Liver (tissue), 9 donors: ENCODE measurements around the gene DVL1. TPM values are rescaled to one million over a fixed set of nuclear protein-coding genes. Genes with fewer than 3 reads are reported as not detected.

Experiments used
- DNase-seq: peaks from one replicate; pipeline ENCODE4 v3.0.0-alpha.2; 2017; ENCODE audit warnings: low spot score
- H3K27ac ChIP-seq, 2 donors: one replicate each; pipeline ENCODE4 v1.7.0; 2013; ENCODE audit warnings: inconsistent platforms in 2 of 2, low read length in 2 of 2, control low read depth in 1 of 2, low read depth in 1 of 2, mild to moderate bottlenecking in 1 of 2
- H3K27me3 ChIP-seq, 4 donors: one replicate each; pipeline versions ENCODE4 v1.6.1 to v1.7.0; 2013; ENCODE audit warnings: low read length in 3 of 4, inconsistent platforms in 1 of 4, mild to moderate bottlenecking in 1 of 4, moderate library complexity in 1 of 4; ENCODE audit not compliant: control insufficient read depth in 4 of 4, insufficient read depth in 4 of 4
- H3K36me3 ChIP-seq, 4 donors: one replicate each; pipeline versions ENCODE4 v1.6.1 to v1.7.0; 2013; ENCODE audit warnings: low read length in 3 of 4, mild to moderate bottlenecking in 3 of 4, low read depth in 1 of 4, moderate library complexity in 1 of 4; ENCODE audit not compliant: control insufficient read depth in 4 of 4, insufficient read depth in 3 of 4
- H3K4me1 ChIP-seq, 4 donors: one replicate each; pipeline versions ENCODE4 v1.6.1 to v1.7.0; 2013; ENCODE audit warnings: low read length in 3 of 4, mild to moderate bottlenecking in 3 of 4, moderate library complexity in 1 of 4; ENCODE audit not compliant: control insufficient read depth in 4 of 4, insufficient read depth in 4 of 4
- H3K4me3 ChIP-seq, 3 donors: one replicate each; pipeline versions ENCODE4 v1.6.1 to v1.7.0; 2013; ENCODE audit warnings: low read length in 3 of 3, control low read depth in 1 of 3, low read depth in 1 of 3, mild to moderate bottlenecking in 1 of 3
- H3K9ac ChIP-seq, 2 donors: one replicate each; pipeline ENCODE4 v1.7.0; 2013; ENCODE audit warnings: low read length in 2 of 2, mild to moderate bottlenecking in 2 of 2, moderate library complexity in 2 of 2, control low read depth in 1 of 2, low read depth in 1 of 2
- H3K9me3 ChIP-seq, 4 donors: one replicate each; pipeline versions ENCODE4 v1.6.1 to v1.7.0; 2013; ENCODE audit warnings: low read length in 3 of 4; ENCODE audit not compliant: control insufficient read depth in 4 of 4
- CTCF ChIP-seq: fragments of 150-350 bp; IDR thresholded peaks from 2 replicates; pipeline ENCODE4 v1.5.1; 2017; ENCODE audit warnings: improper control_type of control experiment, low read depth, low read length; ENCODE audit not compliant: missing input control
- EGR1 ChIP-seq, 2 donors: IDR thresholded peaks; 2 replicates each; pipeline ENCODE4 v1.6.1; 2016 to 2018; ENCODE audit warnings: antibody characterized with exemption in 2 of 2, low read depth in 2 of 2
- FOXA1 ChIP-seq: IDR thresholded peaks from 2 replicates; pipeline ENCODE4 v1.6.1; 2016; ENCODE audit warnings: antibody characterized with exemption
- FOXA2 ChIP-seq: IDR thresholded peaks from 2 replicates; pipeline ENCODE4 v1.6.1; 2016; ENCODE audit warnings: antibody characterized with exemption
- GABPA ChIP-seq, 2 donors: IDR thresholded peaks in 1 of 2; conservative IDR thresholded peaks in 1 of 2; 2 replicates each; pipeline ENCODE4 v1.6.1; 2016; ENCODE audit warnings: antibody characterized with exemption in 2 of 2, mild to moderate bottlenecking in 1 of 2, moderate library complexity in 1 of 2
- HNF4A ChIP-seq, 2 donors: conservative IDR thresholded peaks; 2 replicates each; pipeline ENCODE4 v1.6.1; 2016; ENCODE audit warnings: antibody characterized with exemption in 2 of 2, mild to moderate bottlenecking in 2 of 2
- HNF4G ChIP-seq: IDR thresholded peaks from 2 replicates; pipeline ENCODE4 v1.6.1; 2016; ENCODE audit warnings: antibody characterized with exemption
- JUND ChIP-seq, 2 donors: IDR thresholded peaks; 2 replicates each; pipeline ENCODE4 v1.6.1; 2016; ENCODE audit warnings: antibody characterized with exemption in 2 of 2
- NR2F2 ChIP-seq: IDR thresholded peaks from 2 replicates; pipeline ENCODE4 v1.6.1; 2016; ENCODE audit warnings: antibody characterized with exemption
- REST ChIP-seq: IDR thresholded peaks from 2 replicates; pipeline ENCODE4 v1.6.1; 2016; ENCODE audit warnings: antibody characterized with exemption, mild to moderate bottlenecking
- RXRA ChIP-seq, 2 donors: IDR thresholded peaks; 2 replicates each; pipeline ENCODE4 v1.6.1; 2017 to 2018; ENCODE audit warnings: antibody characterized with exemption in 2 of 2, mild to moderate bottlenecking in 1 of 2
- TAF1 ChIP-seq: conservative IDR thresholded peaks from 2 replicates; pipeline ENCODE4 v1.6.1; 2016; ENCODE audit warnings: antibody characterized with exemption, mild to moderate bottlenecking
- YY1 ChIP-seq: IDR thresholded peaks from 2 replicates; pipeline ENCODE4 v1.6.1; 2016; ENCODE audit warnings: antibody characterized with exemption, mild to moderate bottlenecking
- ZBTB33 ChIP-seq: IDR thresholded peaks from 2 replicates; pipeline ENCODE4 v1.6.1; 2016; ENCODE audit warnings: antibody characterized with exemption
- WGBS: extraction: QIAGEN DNeasy Blood & Tissue Kit; methylation state at CpG from one replicate; pipeline ENCODE4 v1.1.7; 2013; 5-methylcytosine and 5-hydroxymethylcytosine counted together
- polyA plus RNA-seq, 2 donors: library from polyadenylated mRNA; stranded (reverse) in 1 of 2; unstranded in 1 of 2; fragments of 200-250 nt in 1 of 2; fragments of >200 nt in 1 of 2; fragmentation: Nextera tagmentation in 1 of 2; extraction: Ambion mirVana in 1 of 2; gene quantifications; one replicate each; pipeline versions ENCODE4 v1.2.1 to v1.2.3, GENCODE V29; 2013 to 2015
- total RNA-seq, 2 donors: library from RNA; depleted of rRNA; stranded (reverse); fragments of >200 nt; gene quantifications; one replicate each; pipeline ENCODE4 v1.2.3, GENCODE V29; 2014
- TF ChIP-seq, protein P1 (sequence below): IDR thresholded peaks from 2 replicates; pipeline ENCODE4 v1.6.1; 2016; ENCODE audit warnings: antibody characterized with exemption
- donor health status: healthy.
- donor health status: healthy.
- donor health status: healthy.
- donor health status: healthy.
- donor health status: healthy.

DVL1 gene
- total and polyA plus RNA-seq, 4 donors, result 5.7 to 41.2 (median 24.8) TPM

DNA sequence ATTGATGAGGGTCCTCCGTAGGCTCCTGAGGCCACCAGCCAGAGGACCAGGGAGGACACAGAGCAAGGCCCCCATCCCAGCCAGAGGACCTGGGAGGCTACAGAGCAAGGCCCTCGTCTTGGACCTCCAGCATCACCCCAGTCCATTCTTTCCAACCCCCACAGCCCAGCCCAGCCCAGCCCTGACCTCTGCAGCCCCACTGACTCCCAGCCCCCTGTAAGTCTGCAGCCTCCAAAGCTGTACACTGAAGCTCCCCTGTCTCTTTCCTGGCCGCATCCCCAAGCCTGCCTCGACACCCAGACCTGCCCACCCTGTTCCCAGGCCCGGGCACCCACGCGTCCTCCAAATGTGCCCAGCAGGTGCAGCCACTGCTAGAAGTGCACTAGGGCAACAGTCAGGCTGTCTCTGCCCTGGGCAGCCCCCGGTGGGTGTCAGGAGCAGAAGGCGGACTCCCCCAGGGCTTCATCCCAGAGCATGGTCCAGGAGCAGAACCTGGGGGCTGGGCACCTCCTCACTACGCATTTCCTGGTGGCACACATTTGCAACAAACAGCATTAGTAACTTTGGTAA, 2.1 kb downstream of the DVL1 start:
- H3K4me3 ChIP-seq, result peak overlapping the region in 2 of 3 donors; percentile 39 to 94
- WGBS, result 70% methylated on average over 10 of the region's 10 CpGs
- peak overlapping the region; percentile 47 to 64 for H3K27ac ChIP-seq
- no peaks in the 10 kb centered on the region for H3K27me3 ChIP-seq
- peaks cover 34 to 64% (median 53%) of the 10 kb centered on the region in 4 donors for H3K4me1 ChIP-seq
- no peaks in the 10 kb centered on the region for H3K9me3 ChIP-seq
- TF ChIP-seq GABPA (IDR thresholded peaks at IDR 0.05 in 1 of 2, conservative IDR thresholded peaks at IDR 0.05 in 1 of 2) (no peak), HNF4G (no peak), RXRA (IDR thresholded peaks at IDR 0.05) (no peak), ZBTB33 (no peak), YY1 (no peak)
- TF ChIP-seq, protein P1, sequence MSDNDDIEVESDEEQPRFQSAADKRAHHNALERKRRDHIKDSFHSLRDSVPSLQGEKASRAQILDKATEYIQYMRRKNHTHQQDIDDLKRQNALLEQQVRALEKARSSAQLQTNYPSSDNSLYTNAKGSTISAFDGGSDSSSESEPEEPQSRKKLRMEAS, result no peak
- DNase-seq, result no peak
- H3K36me3 ChIP-seq, result no peaks in the 10 kb centered on the region
- H3K9ac ChIP-seq, result peak overlapping the region in 1 of 2 donors; percentile 28

DNA sequence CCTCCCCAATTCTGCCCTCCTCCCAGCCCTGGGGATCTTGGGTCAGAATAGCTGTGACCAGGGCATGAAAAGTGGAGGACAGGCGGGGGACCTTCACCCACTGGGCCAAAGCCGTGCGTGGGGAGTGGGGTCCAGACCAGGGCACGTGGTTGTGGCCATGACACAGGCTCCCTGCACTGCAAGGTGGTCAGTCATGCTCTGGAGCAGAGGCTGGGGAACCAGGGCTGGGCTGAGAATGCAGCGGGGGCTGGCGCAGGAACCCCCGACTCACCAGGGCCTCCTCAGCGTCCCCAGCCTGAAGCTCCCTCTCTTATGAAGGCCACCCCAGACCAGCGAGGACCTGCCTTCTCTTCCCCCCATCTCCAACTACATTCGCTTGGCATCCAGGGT, 2.7 kb downstream of the DVL1 start:
- Histone ChIP-seq H3K4me1 (peaks cover 34 to 59% (median 53%) of the 10 kb centered on the region in 4 donors), H3K27me3 (no peaks in the 10 kb centered on the region), H3K4me3 (peak overlapping the region in 1 of 3 donors; percentile 2), H3K9me3 (no peaks in the 10 kb centered on the region), H3K9ac (peak overlapping the region in 1 of 2 donors; percentile 56), H3K36me3 (peaks cover 0 to 1% (median 0%) of the 10 kb centered on the region in 4 donors), H3K27ac (peak overlapping the region in 1 of 2 donors; percentile 23)
- TF ChIP-seq FOXA2, result no peak
- TF ChIP-seq JUND (IDR thresholded peaks at IDR 0.05), result no peak
- no peak for TF ChIP-seq CTCF
- TF ChIP-seq EGR1 (IDR thresholded peaks at IDR 0.05; ENCODE audit: low read depth in 2 of 2), result no peak
- TF ChIP-seq ZBTB33, result no peak
- no peak for TF ChIP-seq FOXA1
- TF ChIP-seq HNF4A (conservative IDR thresholded peaks at IDR 0.05), result no peak
- no peak for TF ChIP-seq YY1
- TF ChIP-seq TAF1, result no peak
- TF ChIP-seq GABPA (IDR thresholded peaks at IDR 0.05 in 1 of 2, conservative IDR thresholded peaks at IDR 0.05 in 1 of 2), result no peak
- TF ChIP-seq NR2F2, result no peak
- TF ChIP-seq, protein P1, result no peak
- TF ChIP-seq REST, result no peak
- no peak for TF ChIP-seq RXRA (IDR thresholded peaks at IDR 0.05)
- 88% methylated on average over 10 of the region's 10 CpGs for WGBS
- DNase-seq, result no peak
